ENCODE data around the gene ADD2.
"Not testable (repeated sequence)": the region's sequence is repeated elsewhere in the genome, so short reads cannot be mapped to it uniquely, and the experiment has no call there.

ADD2 gene

DNA sequence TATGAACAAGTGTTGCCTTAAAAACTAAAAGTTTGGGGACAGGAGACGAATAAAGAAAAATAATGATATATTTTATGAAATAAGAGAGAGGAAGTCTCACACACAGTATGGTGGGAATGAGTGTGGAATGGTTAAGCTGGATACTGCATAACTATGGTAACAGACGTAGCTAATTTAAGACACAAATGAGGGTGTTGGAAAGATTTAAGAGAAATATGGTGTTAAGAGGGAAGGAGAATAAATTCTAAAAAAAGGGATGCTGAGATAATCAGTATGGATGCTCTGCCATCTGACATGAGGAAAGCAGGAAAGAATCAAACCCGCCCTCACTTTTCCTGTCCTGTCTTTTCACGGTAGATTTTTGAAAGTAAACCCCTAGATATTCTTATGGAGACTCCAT, 10.6 kb downstream of the ADD2 start:
- no peak for DNase-seq (ENCODE audit: low read depth, low spot score)

DNA sequence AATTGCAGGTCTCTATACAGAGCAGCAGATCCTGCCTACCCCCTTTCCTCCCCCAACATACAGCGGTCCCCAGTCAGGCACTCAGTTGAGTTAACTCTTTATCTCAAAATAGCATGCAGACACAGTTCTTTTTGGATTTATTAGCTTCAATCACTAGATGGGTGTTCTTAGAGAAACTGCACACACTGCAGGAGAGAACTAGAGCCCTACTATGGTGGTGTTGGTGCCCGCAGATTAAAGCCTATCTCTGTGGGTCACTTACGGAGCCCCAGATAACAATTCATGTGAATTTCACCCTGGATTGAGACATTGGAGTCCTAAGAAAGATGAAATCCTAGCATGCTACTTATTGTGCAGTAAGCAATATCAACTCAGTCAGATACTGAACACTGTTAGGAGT, 11.9 kb downstream of the ADD2 start:
- DNase-seq (ENCODE audit: low read depth, low spot score): no peak

More for the DNA sequence above, 10.6 kb downstream of the ADD2 start:
- H3K4me3 ChIP-seq (ENCODE audit: low read length): no peak overlapping the region

DNA sequence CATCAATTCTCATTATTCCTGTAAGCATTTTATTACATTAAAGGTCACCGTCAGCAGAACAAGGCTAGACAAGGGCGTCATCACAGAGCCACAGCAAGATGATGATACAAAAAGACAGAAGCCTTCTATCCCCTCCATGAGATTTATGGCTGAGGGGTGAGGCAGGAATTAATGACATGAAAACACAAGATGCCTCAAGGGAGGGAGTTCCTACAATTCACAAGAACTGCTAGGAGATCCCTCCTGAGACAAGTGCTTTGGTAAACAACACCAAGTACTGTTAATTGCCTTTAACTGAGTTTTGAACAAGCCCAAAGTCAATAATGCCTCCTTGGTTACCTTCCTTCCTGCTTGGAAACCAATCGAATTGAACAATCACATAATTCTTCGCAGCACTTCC, 14.1 kb downstream of the ADD2 start:
- H3K4me3 ChIP-seq (ENCODE audit: low read length): no peak overlapping the region
- DNase-seq (ENCODE audit: low read depth, low spot score): no peak

More for the DNA sequence above, 11.9 kb downstream of the ADD2 start:
- H3K4me3 ChIP-seq (ENCODE audit: low read length): no peak overlapping the region

DNA sequence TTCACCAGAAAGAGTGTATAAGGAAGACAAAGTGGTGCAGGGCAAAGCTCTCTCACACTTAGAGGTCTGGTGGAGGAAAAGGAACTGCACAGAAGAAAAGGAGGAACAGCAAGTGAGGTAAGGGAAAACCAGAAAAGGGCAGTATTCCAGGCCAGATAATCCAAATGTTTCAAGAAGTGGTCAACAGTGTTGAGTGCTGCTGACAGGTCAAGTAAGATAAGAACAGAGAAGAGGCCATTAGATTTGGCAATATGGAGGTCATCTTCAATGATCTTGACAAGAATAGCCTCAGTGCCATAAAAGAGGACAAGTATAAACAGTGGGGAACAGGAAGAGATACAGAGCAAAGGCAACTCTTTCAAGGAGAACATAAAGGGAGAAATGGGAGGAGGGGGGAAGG, 15.0 kb downstream of the ADD2 start:
- H3K4me3 ChIP-seq (ENCODE audit: low read length): no peak overlapping the region
- no peak for DNase-seq (ENCODE audit: low read depth, low spot score)

DNA sequence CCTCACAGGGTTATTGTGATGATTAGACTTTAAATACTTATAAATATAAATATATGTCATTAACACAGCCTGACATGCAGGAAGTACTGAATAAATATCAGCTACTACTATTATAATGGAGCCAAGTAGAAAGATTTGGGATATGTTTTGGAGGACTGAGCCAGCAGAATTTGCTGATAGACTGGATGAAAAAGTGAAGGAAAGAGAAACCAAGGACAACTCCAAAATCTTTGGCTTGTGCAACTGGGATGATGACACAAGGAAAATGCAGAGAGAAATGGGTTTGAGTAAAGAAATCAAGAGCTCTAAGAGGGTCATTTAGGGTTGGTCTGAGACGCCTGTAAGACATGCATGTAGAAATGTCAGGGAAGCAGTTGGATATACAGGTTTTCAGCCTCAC, 15.6 kb downstream of the ADD2 start:
- DNase-seq (ENCODE audit: low read depth, low spot score): no peak
- no peak overlapping the region for H3K4me3 ChIP-seq (ENCODE audit: low read length)

DNA sequence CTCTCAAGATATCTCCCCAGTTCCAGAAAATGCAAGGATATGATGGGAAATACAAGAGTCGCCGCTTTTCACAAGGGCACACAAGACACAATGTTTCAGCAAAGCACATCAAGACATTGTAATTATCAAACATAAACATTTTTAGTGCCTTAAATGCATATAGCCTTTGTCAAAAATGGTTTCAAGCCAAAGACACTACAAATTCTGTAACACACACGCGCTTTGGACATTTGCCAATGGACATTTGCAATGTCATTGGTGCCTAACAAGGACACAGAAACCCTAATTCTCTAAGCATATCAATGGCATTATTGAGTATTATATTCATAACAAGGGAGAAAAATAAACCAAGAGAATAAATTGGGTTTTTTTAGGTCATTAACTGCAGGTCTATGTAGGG, 16.1 kb downstream of the ADD2 start:
- DNase-seq (ENCODE audit: low read depth, low spot score): no peak
- H3K4me3 ChIP-seq (ENCODE audit: low read length): no peak overlapping the region

DNA sequence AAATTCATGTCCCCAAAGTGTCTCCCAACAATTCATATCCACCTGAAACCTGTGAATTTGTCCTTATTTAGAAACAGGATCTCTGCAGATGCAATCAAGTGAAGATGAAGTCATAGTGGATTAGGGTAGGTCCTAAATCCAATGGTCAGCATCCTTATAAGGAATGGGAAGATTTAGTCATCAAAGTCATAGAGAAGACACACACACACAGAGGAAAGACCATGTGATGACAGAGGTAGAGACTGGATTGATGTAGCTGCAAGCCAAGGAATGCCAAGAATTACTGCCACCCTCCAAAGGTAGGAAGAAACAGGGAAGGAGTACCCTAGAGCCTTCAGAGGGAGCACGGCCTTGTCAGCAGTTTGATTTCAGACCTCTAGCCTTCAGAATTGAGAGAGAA, 17.7 kb downstream of the ADD2 start:
- no peak for DNase-seq (ENCODE audit: low read depth, low spot score)

DNA sequence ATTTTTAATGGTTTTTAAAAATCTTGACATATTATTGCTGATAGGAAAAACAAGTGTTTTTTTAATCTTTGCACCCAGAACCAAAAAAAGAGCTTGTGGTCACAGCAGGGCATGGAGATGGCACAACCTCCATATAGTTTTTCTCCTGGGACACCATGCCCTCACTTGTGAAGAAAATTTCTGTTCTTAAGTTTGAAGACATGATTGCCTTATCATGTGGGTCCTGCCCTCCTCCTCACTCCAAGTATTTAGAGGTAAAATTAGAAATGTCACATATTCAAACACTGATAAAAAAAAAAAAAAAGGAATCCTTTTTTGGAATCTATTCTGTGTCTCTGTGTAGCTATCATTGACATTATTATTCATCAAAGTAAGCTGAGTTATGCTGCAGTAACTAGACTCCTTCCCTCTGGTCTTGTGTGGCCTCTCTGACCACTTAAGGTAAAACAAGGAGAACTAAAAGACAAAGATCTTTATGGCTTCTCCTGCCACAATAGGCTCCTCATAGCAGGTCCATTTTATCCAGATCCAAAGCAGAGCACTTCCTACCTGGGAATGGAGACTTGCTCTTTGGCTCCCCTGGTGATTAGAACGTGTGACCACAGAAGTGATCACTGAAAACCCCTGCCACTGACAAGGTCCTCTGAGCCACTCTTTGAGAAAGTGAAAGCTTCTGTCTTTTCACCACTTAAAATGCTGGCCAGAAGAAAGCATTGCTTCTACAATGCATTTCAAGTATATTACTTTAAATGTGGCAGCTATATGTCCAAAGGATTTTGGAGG, 19.8 kb downstream of the ADD2 start:
- DNase-seq (ENCODE audit: low read depth, low spot score): no peak
- H3K4me3 ChIP-seq (ENCODE audit: low read length): no peak overlapping the region

More for the DNA sequence above, 17.7 kb downstream of the ADD2 start:
- H3K4me3 ChIP-seq (ENCODE audit: low read length): no peak overlapping the region

DNA sequence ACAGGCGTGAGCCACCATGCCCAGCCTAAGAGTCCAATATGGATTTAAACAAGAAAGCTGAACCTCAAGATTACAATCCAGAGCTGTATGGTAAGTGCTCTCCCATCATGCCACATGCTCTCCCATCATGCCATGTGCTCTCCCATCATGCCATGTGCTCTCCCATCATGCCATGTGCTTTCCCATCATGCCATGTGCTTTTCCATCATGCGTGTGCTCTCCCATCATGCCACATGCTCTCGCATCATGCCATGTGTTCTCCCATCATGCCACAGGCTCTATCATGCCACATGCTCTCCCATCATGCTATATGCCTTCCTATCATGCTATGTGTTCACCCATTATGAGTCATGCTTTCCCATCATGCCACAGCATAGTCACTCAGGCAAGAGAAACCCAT, 20.7 kb downstream of the ADD2 start:
- H3K4me3 ChIP-seq (ENCODE audit: low read length): no peak overlapping the region
- DNase-seq (ENCODE audit: low read depth, low spot score): no peak

DNA sequence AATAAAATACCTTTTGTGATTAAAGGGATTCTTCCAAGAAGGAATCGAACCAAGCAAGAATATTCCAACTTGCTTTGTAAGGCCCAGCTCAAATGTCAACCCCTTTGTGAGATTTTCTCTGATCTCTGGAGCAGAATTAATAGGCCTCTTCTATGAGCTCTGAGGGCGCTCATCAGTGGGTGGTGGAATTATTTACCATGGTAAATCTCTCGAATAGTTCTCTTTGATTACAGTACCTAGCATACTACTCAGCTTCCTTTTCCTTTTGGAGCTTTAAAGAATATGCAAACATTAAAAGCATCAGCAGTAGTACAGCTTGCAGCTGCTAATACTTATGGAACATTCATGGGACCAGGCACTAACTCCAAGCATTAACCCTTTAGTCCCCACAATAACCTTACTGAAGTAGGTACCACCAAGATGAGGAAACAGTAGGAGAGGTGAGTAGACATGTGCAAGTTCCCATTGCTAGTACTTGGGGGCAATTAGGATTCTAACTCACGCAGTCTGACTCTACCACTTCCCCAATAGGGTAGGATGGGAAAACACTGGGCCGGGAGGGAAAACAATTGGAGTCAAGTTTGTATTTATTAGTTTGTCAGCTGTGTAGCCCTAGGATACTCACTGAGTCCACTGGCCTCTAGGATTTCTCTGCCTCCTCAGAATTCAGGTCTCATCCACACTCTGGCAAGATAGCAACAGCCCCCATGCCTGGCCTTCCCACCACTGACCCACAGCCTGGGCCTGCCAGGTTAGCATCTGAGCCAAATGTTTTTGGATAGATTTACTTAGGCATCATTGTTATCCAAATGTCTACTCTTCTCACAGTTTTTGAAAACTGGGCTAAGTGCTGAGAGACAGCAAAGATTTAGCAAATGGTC, 21.7 kb downstream of the ADD2 start:
- H3K4me3 ChIP-seq (ENCODE audit: low read length): no peak overlapping the region
- DNase-seq (ENCODE audit: low read depth, low spot score): no peak

DNA sequence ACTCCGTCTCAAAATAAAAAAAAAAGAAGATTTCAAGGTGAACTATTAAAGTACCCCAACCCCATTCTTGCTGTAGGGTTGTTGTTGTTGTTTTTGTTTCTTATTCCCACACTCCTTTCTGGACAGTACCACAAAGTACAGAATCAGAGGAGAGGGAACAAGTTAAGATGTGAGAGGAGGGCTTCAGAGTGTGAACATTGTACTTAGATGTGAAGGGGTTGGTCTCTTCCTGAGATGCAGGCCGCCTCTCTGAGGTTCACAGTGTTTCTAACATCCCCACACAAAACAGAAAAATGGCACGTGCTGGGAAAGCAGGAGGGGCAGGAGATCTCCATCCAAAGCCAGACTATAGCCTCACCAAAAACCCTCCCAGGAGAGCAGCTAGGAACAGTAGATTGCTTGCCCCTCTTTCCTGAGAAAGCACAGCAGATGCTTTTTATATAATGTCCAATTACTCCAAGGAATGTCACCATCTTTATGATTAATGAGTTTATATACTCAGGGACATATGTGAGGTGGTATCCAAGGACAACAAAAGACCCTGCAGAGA, 22.6 kb downstream of the ADD2 start:
- no peak for DNase-seq (ENCODE audit: low read depth, low spot score)
- no peak overlapping the region for H3K4me3 ChIP-seq (ENCODE audit: low read length)

DNA sequence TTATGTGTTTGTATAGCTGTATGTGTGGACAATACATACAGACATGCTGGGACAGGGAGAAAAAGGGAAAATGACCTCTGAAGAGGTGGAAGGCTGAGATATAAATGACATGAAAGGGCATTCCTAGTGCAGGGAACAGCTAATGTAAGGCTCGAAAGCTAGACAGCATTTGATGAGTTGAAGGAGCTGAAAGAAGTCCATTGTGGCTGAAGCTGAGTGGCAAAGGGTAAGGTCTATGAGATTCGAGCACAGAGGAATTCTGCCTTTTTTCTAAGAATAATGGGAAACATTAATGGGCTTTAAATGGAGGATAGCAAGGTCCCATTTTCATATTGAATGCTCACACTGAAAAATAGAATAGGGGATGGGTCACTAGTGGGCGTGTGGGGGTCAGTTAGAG, 23.6 kb downstream of the ADD2 start:
- H3K4me3 ChIP-seq (ENCODE audit: low read length): no peak overlapping the region
- DNase-seq (ENCODE audit: low read depth, low spot score): no peak

DNA sequence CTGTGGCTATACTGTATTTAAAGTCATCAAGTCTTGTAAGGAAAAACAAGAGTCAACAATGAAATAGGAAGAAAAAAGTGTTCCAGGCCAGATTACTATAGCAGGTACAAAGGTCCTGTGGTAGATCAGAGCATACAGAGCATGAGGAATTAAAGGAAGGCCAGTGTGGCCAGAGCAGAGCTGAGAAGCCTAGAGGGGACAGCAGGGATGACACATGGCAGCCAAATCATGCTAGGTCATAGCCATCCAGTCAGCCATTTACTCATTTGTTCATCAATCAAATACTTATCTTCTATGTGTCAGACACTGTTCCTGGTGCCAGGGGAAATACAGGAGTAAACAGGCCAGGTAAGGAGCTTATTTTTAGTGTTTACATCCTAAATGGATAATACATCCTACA, 24.3 kb downstream of the ADD2 start:
- DNase-seq (ENCODE audit: low read depth, low spot score): no peak
- H3K4me3 ChIP-seq (ENCODE audit: low read length): no peak overlapping the region

DNA sequence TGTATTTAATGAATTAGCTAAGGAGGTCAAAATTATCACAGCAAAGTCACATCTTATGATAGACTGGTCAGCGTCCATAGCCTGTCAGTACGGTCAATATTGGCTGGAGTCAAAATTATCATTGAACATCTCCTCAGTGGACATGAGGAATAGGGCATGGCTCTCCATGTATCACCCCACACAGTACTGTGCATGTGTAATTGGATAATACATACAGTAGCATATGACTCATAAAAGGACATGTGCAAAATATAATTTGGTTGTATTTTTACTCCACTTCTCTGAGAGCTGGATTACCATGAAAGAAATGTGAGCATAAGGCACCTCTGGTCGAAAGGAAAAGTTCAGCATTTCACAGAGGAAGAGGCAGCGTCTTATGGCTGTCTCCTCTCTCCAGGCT, 24.9 kb downstream of the ADD2 start:
- DNase-seq (ENCODE audit: low read depth, low spot score): no peak
- no peak overlapping the region for H3K4me3 ChIP-seq (ENCODE audit: low read length)

DNA sequence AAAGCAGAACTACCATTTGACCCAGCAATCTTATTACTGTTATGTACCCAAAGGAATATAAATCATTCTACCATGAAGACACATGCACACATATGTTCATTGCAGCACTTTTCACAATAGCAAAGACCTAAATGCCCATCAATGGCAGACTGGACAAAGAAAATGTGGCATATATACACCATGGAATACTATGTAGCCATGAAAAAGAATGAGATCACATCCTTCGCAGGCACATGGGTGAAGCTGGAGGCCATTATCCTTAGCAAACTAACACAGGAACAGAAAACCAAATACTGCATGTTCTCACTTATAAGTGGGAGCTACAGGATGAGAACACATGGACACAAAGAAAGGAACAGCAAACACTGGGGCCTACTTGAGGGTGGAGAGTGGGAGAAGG, 28.5 kb downstream of the ADD2 start:
- H3K4me3 ChIP-seq (ENCODE audit: low read length): not testable (repeated sequence)

DNA sequence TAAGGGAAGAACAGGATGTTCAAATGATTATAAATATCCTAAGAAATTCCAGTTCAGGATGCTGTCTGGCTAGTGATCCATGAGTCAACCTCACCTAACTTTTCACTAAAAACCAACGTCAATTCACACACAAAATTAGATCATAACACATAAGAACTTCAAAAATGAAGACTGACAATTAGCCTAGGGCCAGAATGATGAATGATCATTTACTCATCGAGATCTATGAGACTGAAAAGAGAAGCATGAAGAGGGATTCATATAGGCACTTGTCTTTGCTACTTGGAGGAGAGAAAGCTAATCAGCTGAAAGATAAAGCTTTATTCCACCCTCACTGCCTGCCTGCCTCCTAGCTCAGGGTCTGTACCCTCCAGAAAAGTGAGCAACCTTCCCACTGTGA, 29.8 kb downstream of the ADD2 start:
- DNase-seq (ENCODE audit: low read depth, low spot score): no peak
- H3K4me3 ChIP-seq (ENCODE audit: low read length): no peak overlapping the region

More for the DNA sequence above, 28.5 kb downstream of the ADD2 start:
- not testable (repeated sequence) for DNase-seq (ENCODE audit: low read depth, low spot score)

DNA sequence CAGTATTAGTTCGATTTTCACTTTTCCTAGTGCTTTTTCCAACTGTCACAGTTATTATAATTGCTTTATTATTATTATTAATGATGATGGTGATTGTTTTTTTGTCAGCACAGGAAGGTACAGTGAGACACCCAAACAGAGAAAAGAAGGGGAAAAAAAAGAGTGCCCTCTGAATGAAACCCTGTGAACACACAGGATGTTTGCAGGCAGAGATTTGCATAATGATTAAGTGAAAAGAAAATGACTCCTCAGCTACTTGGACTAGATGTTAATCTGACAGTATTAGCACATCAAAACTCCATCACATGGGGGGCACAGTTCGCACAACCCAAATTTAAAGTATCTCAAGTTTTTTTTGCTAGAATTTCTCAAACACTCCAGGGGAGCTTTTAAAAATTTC, 32.9 kb downstream of the ADD2 start:
- H3K4me3 ChIP-seq (ENCODE audit: low read length): no peak overlapping the region
- no peak for DNase-seq (ENCODE audit: low read depth, low spot score)

DNA sequence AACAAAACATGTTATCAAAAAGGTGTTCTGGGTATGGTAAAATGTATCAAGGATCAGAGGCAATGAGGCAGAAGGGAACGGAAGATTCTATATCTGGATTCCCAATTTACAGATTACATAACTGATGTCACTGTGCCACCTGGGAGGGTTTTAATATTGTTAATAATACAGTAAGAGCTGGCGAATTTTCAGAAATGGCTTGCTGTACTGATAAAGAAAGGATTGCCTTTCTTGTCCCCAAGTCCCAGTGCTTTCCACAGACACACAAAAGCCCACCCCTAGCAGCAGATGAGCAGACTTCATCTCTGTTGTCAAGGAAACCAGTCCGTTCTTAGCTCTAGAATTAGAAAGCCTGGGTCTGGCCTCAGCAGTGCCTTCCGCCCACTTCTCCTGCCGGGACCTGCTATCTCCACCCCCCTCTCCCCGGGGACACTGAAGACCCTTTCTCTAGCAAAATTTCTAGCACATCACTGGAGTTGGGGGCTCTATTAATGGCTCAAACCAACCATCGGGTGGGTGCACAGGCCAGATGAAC, 34.3 kb downstream of the ADD2 start:
- DNase-seq (ENCODE audit: low read depth, low spot score): no peak
- H3K4me3 ChIP-seq (ENCODE audit: low read length): no peak overlapping the region

DNA sequence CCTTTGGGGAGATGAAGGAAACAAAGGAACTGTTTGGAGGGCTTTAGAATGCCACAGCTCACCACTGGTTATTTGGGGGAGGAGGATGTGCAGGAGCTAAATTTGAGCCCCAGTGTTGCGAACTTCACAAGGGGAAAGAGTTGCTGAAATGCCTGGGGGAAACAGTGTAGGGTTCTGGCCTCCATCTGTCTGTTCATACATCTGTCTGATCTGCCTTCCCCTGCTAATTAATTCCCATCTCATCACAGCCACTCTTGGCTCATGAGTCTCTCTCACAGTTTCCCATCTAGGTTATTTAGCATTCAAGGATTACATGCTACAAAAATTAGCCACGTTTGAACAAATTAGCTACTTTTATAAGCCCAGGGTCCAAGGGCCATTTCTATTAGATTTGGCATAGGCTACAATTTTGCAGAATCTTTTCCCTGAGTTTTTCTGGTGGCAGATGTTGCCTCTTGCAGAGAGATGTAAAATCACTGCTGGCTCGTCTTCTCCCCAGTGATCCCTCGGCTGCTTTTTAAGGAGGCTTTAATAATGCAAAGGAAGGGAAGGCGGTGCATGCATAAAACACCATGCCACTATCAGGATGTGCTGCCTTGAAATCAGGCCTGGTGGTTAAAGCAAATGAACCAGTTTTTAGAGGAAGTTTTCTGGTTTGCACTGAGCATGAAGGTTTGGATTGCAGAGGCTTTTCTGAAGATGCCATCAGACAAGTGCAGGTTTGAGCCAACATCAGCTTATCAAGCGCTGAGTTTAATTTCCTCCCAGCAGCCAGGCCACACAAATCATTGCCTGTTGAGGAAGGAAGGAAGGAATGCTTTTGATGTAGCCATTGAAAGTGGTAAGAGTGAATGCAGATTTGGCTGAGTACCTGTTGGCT, 35.0 kb downstream of the ADD2 start:
- no peak overlapping the region for H3K4me3 ChIP-seq (ENCODE audit: low read length)
- no peak for DNase-seq (ENCODE audit: low read depth, low spot score)

Data from Jurkat, Clone E6-1 (cell line).